Kidney tubule cell (primary cell): ENCODE measurements around the gene CCDC57.

ENCODE experiments used
- DNase-seq: peaks from one replicate; pipeline ENCODE4 v3.0.0-alpha.2; 2018; ENCODE audit warnings: low spot score

The CCDC57 gene

DNA sequence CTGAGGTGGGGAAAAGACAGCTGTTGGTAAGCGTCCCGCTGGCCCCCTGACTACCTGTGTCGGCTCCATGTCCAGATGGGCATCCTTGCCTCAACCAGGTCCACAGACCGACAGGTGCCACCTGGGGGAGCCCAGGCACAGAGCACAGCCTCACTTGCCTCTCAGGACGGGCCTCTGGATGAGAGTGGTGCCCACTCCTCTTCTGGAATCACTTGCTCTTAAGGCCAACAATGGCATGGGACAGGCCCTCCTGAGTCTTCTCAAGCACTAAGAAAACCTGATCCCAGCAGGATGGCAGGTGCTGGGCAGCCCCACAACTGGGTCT lies 33.4 kb upstream of the CCDC57 start:
- no peak for DNase-seq

DNA sequence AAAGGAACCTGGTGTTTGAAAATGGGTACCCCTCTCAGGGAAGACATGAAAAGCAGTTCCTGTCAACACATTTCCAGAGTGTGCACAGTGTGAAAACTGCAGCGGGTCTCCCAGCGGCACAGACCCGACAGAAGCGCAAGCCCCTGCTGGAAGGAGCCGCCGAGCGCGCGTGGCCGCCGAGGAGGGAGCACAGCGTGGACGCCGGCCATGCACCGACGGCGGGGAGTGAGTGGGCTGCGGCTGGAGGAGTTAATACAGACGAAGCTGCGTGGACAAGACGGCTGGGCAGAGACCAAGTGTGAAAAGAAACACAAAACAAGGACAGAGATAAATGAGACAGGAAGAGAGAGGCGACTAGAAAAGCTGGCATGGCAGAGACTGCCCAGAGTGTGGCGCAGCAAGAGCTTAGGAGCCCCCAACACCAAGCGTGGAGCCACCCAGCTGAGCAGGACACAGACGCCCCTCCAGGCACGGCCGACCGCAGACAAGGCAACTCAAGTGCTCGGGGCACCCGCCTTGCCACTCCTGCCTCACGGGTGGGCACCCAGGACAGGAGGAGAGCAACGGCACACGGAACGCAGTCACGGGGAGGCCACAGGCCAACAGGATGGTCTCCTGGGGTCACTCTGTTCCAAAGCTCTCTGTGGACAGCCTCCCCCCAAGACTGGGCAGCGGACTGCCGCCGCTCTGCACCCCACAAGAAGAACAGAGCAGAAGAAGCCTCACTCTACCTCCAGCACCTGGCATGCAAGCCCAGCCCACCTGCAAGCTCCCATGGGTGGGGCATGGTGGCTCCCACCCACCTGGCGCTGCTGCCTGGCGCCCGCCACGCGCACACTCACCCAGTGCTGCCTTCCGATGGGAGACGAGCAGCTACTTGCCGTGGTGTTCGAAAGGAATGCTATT lies 32.7 kb upstream of the CCDC57 start:
- no peak for DNase-seq

DNA sequence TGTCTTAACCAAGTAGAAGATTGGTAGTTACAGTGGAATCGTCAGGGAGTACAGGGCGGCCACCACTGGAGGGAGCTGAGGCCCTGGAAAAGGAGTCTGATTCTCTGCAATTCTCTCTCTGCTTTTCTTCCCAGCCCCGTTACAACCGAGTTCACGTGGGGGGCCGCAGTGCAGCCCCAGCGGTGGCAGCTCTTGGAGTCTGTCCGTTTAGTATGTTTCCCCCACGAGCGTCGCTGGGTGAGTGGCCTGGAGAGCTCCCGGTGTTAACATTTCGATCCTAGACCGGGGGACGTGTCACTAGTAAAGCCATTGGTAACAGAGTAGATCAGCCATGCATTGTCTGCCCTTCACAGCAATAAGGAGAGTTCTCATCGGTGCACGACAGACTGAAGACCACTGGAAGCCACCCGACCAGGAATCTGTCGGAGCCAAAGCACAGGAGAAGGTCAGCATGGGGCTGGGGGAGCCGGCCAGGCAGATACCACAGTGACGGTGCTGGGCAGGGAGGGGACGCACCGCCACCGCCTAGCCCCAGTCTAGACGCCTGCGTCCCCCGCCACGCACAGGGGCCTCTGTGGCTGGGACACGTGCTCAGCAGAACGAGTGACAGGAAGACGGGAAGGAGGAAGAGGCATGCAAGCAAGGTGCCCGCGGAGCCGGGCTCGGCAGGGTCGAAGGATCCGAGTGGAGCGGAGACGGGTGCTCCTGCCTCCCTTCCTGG lies 31.9 kb upstream of the CCDC57 start:
- DNase-seq: no peak

DNA sequence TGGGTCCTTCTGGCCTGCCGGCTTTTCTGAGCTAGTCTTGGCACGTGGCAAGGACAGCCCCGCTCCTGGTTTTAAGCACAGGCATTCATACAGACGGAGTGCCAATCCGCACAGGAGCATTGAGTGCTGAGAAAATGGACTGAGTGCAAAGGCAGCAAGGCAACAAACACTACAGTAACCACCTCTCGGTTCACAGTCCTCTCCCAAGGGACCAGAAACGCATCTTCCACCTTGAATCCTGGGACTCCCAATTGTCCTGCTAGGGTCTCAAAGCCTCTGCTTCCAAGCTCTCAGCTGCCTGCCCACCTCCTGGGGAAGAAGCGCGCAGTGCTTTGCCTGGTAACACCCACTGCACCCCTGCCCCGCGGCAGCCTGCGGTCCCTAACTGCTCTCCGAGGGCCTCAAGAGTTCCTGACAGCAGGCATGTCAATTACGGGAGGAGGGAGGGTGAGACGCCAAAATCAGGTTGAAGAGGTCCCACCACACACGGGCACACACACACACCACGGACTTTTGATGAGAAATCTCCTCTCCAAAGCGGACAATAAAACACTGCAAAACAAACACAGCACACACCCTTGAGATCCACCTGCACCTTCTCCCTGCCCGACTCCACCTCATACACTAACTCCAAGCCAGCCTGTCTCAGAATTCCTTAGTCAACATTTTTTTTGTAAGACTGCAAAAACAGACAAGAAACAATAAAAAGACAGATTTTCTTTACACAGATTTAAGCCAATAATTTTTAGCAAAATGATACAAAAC lies 31.2 kb upstream of the CCDC57 start:
- DNase-seq: no peak

DNA sequence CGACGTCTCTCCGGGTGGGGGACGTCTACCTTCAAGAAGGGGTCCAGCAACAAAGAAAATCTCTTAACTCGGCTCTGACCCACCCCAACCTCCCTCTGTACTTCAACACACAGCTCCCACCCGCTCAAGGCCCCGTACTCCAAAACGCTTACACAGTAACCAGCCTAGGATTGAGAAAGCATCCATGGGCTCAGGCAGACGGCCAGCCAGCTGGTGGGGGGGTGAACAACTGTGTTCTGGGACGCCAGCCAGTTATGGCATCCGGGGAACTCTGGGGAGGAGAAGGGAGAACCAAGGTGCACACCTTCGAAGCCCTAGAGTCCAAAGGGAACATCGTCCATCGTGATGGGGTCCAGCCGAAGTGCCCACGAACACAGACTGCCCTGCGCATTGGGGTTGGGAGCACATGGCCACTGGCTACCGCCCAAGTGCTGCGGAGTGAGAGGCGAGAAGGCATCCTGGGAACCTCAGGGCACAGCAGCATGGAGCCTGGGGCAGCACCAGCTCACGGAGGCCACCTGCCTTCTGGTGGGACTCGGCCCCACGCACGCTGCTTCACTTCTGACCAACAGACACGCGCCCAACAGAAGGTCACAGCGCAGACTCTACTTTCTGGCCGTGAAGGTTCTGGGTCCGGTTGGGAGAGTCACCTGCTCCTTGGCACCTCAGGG lies 30.5 kb upstream of the CCDC57 start:
- peak; percentile 75 for DNase-seq

DNA sequence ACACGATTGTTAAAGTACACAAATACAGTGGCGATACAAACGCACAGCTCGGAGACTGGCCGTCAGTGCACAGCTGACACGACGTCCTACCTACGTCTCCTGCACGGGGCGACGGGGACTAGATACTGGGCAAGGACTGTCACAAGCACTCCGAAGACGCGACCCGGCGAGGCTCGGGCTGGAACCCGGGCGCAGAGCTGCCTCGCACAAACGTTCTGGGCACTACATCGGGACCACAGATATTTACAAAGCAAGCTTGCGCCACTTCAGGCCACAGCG lies 30.0 kb upstream of the CCDC57 start:
- no peak for DNase-seq

DNA sequence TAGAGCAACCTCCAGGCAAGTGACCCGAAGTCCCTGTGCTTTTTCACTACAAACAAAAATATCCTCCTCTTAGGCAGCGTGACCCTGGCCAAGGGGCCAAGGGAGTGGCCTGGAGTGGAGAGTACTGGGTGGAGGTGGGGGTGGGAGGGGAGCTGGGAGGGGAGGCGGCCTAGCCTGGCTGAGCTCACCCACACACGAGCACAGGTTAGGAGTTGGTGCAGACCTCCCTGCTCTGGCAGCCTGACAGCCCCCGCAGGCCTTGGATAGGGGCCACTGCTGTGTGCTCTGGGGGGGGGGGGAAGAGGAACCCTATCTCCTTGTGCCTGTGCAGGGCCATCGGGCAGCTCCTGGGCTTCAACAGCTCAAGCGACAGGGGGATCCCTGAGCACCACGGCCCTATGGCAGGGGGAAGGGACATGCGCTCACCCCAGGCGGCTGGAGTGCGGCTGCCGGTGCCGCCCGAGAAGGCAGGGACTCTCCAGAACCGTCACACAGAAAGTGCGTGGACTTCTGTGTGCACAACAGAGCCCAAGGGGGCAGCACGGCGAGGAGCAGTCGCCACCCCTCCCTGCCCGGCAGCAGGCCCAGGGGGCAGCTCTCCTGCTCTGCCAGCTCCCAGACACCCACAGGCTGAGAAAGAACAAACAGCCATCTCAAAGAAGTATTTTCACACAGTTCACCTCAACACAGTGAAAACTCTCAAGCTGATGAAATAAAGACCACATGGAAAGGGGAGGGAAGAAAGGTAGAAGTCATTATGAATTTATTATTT lies 29.5 kb upstream of the CCDC57 start:
- no peak for DNase-seq

DNA sequence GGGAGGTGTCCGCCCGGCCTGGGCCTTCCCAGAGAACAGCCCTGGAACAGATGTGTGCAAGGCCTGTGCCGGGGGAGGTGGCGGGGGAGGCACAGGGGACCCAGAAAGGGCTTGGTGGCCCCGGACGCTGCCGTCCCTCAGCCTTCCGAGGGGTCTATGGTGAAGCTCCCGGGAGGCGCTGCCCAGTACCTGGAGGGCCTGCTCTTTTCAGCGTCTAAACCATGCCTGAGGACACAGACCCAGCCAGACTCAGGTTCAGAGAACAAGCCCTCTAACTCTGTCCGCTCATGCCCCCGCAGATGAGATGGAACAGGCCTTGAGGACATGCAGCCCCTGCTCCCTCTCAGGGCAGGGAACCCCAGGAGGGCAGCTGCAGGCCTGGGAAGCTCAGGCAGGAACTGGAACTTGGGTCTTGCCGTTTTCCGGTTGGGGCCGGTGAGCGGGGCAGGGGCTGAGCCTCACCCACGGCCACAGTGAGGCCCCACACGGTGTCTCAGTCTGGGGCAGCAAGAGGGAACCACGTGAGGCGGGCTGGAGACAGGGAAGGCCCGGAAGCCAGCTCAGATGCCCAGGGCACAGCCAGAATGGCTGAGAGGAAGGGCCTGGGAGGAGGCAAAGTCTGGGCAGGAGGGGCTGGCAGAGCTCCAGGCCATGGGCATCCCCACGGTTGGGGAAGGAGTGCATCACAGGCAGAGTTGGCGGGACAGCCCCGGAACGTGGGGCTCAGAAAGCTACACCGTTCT lies 28.7 kb upstream of the CCDC57 start:
- peak; percentile 92 for DNase-seq

DNA sequence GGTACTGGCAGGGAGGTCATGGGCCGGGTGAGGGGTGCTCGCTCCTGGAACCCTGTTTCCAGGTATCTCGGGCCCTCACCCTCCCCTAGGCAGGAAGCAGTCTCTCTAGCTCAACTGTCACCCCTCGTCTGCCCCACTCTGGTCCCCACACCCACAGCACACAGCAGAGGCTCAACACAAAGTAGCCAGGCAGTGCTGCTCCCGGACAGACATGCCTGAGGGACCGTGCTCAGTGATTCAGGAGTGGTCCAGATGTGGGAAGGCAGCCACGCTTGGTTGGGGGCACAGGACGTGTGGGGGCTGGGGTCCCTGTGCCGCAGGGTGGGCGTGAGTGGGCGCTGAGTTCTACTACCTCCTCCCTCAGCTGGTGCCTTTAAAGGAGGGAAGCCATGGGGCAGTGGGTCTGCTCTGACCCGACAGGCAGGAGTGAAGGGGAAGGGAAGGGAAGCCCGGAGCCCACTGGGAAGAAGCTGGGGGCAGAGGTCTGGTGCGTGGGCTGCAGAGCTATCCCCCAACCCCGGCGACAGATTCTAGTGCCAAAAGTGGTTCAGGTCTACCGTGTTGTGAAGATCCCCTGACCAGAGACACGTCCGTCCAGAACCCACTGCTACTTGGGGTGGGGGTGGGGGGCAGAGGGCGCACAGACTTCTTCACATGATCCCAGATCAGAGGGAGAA lies 28.0 kb upstream of the CCDC57 start:
- DNase-seq: no peak

DNA sequence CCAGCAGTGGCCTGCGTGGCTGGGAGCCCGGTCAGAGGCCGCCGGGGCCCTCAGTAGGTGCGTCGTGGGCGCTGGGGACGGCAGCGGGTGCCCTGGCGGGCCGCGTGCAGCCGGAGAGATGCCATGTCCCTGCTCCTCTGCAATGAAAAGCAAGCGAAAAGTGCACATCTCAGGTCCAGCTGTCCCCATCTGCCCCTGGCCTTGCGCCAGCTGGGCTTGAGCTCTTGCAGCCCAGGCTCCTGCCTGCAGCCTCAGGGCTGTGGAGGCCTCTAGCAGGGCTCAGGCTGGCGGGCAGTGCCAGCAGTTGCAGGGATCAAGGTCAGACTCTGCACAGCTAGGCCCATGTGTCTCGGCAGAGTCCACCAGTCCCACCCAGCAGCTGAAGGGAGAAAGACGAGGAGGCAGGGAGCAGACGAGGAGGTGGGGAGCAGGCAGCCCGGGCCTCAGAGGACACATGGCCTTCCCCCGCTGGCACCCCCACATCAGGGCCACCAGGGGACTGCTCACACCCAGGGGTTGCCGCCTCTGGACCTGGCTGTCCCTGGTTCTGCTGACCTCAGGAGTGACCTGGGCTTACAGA lies 27.4 kb upstream of the CCDC57 start:
- no peak for DNase-seq

DNA sequence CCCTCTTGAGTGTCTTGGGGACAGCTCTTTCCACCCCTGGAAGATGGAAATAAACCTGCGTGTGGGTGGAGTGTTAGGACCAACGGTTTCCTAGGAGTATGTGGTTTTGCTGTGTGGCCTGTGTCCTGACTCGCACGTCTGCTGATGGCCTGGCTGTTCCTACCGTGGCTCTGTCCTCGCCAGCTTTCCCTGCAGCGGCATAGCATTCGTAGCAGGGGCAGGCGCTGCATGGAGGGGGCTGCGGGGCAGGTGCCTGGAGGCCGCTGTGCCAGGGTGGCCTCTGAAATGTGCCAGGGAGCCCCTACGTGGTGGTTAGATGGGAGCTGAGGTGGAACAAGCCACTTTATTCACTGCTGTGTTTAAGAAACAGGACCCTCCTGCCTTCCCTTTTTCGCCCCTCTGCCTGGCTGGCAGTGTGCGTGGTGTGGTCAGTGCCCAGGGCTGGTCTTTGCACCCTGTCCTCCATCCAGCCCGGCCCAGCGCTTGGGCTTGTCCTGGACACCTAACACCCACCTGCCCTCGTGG lies 26.8 kb upstream of the CCDC57 start:
- no peak for DNase-seq

DNA sequence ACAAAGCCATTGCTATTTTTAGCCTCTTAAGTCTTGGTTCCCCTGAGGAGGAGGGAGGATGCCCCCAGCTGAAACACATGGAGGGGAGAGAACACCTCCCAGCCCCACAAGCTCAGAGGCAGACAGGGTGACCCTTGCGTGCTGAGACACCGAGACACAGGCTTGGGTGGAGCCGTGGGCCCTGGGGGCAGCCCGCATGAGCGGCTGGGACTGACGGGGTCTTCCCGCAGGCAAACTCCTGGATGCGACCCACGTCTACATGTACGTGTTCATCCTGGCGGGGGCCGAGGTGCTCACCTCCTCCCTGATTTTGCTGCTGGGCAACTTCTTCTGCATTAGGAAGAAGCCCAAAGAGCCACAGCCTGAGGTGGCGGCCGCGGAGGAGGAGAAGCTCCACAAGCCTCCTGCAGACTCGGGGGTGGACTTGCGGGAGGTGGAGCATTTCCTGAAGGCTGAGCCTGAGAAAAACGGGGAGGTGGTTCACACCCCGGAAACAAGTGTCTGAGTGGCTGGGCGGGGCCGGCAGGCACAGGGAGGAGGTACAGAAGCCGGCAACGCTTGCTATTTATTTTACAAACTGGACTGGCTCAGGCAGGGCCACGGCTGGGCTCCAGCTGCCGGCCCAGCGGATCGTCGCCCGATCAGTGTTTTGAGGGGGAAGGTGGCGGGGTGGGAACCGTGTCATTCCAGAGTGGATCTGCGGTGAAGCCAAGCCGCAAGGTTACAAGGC lies 26.0 kb upstream of the CCDC57 start:
- peak; percentile 77 for DNase-seq

DNA sequence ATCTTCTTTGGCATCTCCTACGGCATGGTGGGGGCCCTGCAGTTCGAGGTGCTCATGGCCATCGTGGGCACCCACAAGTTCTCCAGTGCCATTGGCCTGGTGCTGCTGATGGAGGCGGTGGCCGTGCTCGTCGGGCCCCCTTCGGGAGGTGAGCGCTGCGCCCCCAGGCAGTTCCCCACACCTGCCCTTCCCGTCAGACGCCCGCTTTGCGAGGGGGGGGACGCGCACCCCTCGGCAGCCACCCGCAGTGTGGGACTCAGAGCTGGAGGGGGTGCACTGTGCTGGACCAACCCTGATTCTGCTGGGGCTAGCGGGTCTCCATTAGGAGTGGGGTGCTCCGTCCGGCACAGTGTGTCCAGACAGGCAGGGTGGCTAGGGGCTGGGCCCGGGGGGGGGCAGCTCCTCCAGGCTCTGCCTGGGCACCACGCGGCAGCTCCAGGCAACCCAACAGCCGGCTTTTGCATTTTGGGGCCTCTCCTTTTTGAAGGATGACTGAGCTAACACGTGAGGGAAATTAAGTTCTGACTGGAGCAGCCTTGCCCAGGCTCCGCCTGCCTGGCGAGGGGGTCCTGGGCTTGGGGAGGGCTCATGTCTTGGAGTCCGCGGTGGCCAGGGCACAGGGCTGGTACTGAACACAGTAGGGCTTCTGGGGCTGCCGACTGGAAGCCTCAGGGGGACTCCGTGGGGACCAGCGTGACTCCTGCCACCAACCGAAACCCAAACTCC lies 25.3 kb upstream of the CCDC57 start:
- DNase-seq: no peak

DNA sequence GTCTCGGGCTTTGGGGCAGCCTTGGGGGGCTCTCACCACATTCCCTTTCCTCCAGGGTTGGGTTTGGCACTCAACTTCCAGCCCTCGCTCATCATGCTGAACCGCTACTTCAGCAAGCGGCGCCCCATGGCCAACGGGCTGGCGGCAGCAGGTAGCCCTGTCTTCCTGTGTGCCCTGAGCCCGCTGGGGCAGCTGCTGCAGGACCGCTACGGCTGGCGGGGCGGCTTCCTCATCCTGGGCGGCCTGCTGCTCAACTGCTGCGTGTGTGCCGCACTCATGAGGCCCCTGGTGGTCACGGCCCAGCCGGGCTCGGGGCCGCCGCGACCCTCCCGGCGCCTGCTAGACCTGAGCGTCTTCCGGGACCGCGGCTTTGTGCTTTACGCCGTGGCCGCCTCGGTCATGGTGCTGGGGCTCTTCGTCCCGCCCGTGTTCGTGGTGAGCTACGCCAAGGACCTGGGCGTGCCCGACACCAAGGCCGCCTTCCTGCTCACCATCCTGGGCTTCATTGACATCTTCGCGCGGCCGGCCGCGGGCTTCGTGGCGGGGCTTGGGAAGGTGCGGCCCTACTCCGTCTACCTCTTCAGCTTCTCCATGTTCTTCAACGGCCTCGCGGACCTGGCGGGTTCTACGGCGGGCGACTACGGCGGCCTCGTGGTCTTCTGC lies 24.6 kb upstream of the CCDC57 start:
- no peak for DNase-seq

DNA sequence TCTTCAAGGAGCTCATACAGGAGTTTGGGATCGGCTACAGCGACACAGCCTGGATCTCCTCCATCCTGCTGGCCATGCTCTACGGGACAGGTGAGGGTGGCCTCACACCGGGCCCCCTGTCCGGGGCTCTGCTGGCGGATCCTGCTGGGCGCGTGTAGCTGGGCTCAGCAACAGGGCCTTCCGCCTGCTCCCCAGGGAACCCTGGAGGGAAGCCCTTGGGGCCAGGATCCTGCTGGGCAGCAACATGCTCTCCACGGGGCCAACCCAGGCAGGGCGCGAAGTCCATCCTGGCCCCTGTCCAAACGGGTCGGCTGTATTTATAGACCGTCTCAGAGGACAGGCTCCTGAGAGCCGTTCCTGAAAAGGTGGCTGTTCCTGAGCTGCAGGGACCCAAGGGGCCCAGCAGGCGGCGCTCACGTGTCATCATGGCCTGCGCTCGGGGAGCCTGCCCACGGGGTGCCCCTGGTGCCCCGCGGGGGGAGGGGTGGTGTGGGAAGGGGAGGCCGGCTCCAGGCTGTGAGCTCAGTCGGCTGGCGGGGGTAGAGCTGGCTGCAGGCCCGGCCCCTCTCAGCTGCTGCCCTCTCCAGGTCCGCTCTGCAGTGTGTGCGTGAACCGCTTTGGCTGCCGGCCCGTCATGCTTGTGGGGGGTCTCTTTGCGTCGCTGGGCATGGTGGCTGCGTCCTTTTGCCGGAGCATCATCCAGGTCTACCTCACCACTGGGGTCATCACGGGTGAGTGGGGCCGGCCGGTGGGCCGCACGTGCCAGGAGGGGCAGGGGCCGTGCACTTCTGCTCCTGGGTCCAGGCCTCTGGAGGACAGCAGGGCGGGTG lies 23.7 kb upstream of the CCDC57 start:
- DNase-seq: peak; percentile 70

DNA sequence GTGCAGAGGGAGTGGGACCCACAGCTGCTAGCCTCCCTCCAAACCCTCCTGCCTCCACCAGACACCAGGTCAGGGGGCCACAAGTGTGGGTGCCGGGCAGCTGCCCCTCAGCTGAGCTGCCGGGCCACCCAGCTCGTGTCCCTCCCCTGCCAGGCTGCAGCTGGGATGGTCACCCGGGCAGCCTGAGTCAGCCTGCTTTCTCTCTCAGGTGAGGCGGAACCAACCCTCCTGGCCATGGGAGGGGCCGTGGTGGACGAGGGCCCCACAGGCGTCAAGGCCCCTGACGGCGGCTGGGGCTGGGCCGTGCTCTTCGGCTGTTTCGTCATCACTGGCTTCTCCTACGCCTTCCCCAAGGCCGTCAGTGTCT lies 23.1 kb upstream of the CCDC57 start:
- DNase-seq: peak; percentile 85
